Measurements from ENCODE around the gene TMEM171.

Gene TMEM171

GRCh38 chr5:73119451-73120157, 771 bp upstream of the TMEM171 start:
- Histone ChIP-seq H3K27ac (no peak overlapping the region), H3K4me3 (peak overlapping the region; percentile 73)
- TF ChIP-seq CTCF (IDR thresholded peaks at IDR 0.05) = no peak
- DNase-seq (ENCODE audit: low spot score) = no peak

GRCh38 chr5:73121119-73121463, 716 bp downstream of the TMEM171 start:
- no peak for TF ChIP-seq CTCF (IDR thresholded peaks at IDR 0.05)
- DNase-seq (ENCODE audit: low spot score) = no peak
- H3K27ac ChIP-seq = no peak overlapping the region
- H3K4me3 ChIP-seq = peak overlapping the region; percentile 73

- no peak overlapping the region for H3K27ac ChIP-seq
- DNase-seq (ENCODE audit: low spot score) = no peak
- TF ChIP-seq CTCF (IDR thresholded peaks at IDR 0.05) = no peak
- H3K4me3 ChIP-seq = no peak overlapping the region
Observed at GRCh38 chr5:73122875-73123810, 2.8 kb downstream of the TMEM171 start.

GRCh38 chr5:73125289-73125688, 4.9 kb downstream of the TMEM171 start:
- no peak overlapping the region for H3K27ac ChIP-seq
- no peak overlapping the region for H3K4me3 ChIP-seq
- no peak for DNase-seq (ENCODE audit: low spot score)
- no peak for TF ChIP-seq CTCF (IDR thresholded peaks at IDR 0.05)

GRCh38 chr5:73126381-73126780, 6.0 kb downstream of the TMEM171 start:
- TF ChIP-seq CTCF (IDR thresholded peaks at IDR 0.05) = no peak
- Histone ChIP-seq H3K4me3 (no peak overlapping the region), H3K27ac (no peak overlapping the region)
- DNase-seq (ENCODE audit: low spot score) = no peak

- DNase-seq (ENCODE audit: low spot score) = no peak
- H3K27ac ChIP-seq = no peak overlapping the region
- no peak for TF ChIP-seq CTCF (IDR thresholded peaks at IDR 0.05)
- H3K4me3 ChIP-seq = no peak overlapping the region
Observed at GRCh38 chr5:73126957-73127356, 6.6 kb downstream of the TMEM171 start.

Measured in coronary artery (tissue), 2 donors.